ENCODE results near the gene APBB2. TPM values are rescaled to one million over a fixed set of nuclear protein-coding genes. Genes with fewer than 3 reads are reported as not detected.
A peak's percentile ranks its signal among the peaks of the same experiment; 100 is the strongest.
"Not testable (repeated sequence)": the region's sequence is repeated elsewhere in the genome, so short reads cannot be mapped to it uniquely, and the experiment has no call there.

The APBB2 gene
- total and polyA plus RNA-seq, 8 donors = 42.5 to 94.8 (median 53.8) TPM

- no peak overlapping the region for H3K27ac ChIP-seq
- intact Hi-C loops (cut with DNase I) = no loop called here
- no peak for TF ChIP-seq CTCF (IDR thresholded peaks at IDR 0.05)
These were observed 65.4 kb downstream of the APBB2 start for GRCh38 chr4:41148931-41149330.

GRCh38 chr4:41148292-41148691 is 66.0 kb downstream of the APBB2 start:
- Histone ChIP-seq H3K9me3 (no peaks in the 10 kb centered on the region), H3K4me1 (peaks cover 14 to 28% of the 10 kb centered on the region in 2 donors), H3K4me3 (no peak overlapping the region), H3K36me3 (no peaks in the 10 kb centered on the region), H3K27ac (no peak overlapping the region), H3K27me3 (no peaks in the 10 kb centered on the region)
- no peak for ATAC-seq
- intact Hi-C loops (cut with DNase I) = no loop called here
- DNase-seq = no peak
- no peak for TF ChIP-seq CTCF (IDR thresholded peaks at IDR 0.05)

More at GRCh38 chr4:41148931-41149330, 65.4 kb downstream of the APBB2 start:
- Histone ChIP-seq H3K9me3 (no peaks in the 10 kb centered on the region), H3K4me3 (no peak overlapping the region), H3K27me3 (no peaks in the 10 kb centered on the region), H3K4me1 (peaks cover 9 to 22% of the 10 kb centered on the region in 2 donors), H3K36me3 (no peaks in the 10 kb centered on the region)
- ATAC-seq (no peak), DNase-seq (no peak)

- H3K9me3 ChIP-seq; ATAC-seq; H3K4me3 ChIP-seq; H3K36me3 ChIP-seq; DNase-seq; H3K27me3 ChIP-seq; intact Hi-C loops (cut with DNase I): not testable (repeated sequence)
- peak overlapping the region in 1 of 2 donors; percentile 72 for H3K27ac ChIP-seq
- peaks cover 14 to 30% of the 10 kb centered on the region in 2 donors for H3K4me1 ChIP-seq
These were observed 66.8 kb downstream of the APBB2 start for GRCh38 chr4:41147570-41147969.

- H3K4me3 ChIP-seq = no peak overlapping the region
- H3K4me1 ChIP-seq = peaks cover 14 to 37% of the 10 kb centered on the region in 2 donors
- intact Hi-C loops (cut with DNase I) = no loop called here
- no peaks in the 10 kb centered on the region for H3K27me3 ChIP-seq
- DNase-seq = peak in 2 of 4 donors; percentile 12 to 30
- no peaks in the 10 kb centered on the region for H3K36me3 ChIP-seq
- no peaks in the 10 kb centered on the region for H3K9me3 ChIP-seq
- no peak for TF ChIP-seq CTCF (IDR thresholded peaks at IDR 0.05)
- peak; percentile 32 for ATAC-seq
- peak overlapping the region in 1 of 2 donors; percentile 72 for H3K27ac ChIP-seq
These were observed 67.4 kb downstream of the APBB2 start for GRCh38 chr4:41146716-41147506.

- intact Hi-C loops (cut with DNase I) = no loop called here
- H3K4me1 ChIP-seq = peaks cover 14 to 40% of the 10 kb centered on the region in 2 donors
These were observed 68.1 kb downstream of the APBB2 start for GRCh38 chr4:41146196-41146595.

More at GRCh38 chr4:41146196-41146595, 68.1 kb downstream of the APBB2 start:
- ATAC-seq (no peak), DNase-seq (no peak)
- Histone ChIP-seq H3K27me3 (no peaks in the 10 kb centered on the region), H3K27ac (peak overlapping the region in 1 of 2 donors; percentile 85), H3K36me3 (no peaks in the 10 kb centered on the region), H3K4me3 (no peak overlapping the region), H3K9me3 (no peaks in the 10 kb centered on the region)
- no peak for TF ChIP-seq CTCF (IDR thresholded peaks at IDR 0.05)
